ENCODE measurements around the gene B4GALNT4.
"Not testable (repeated sequence)": the region's sequence is repeated elsewhere in the genome, so short reads cannot be mapped to it uniquely, and the experiment has no call there.

The B4GALNT4 gene

GRCh38 chr11:394034-394857 is 24.9 kb downstream of the B4GALNT4 start, which contains the start of gene PKP3:
Gene PKP3, plus strand, starts transcription at chr11:394209. Its CDS starts 84 bp downstream, at chr11:394293.
- no peak for DNase-seq

- no peak for DNase-seq
Observed at GRCh38 chr11:394858-395655, 25.8 kb downstream of the B4GALNT4 start.

GRCh38 chr11:395866-396265 is 26.6 kb downstream of the B4GALNT4 start:
- DNase-seq = no peak

DNA sequence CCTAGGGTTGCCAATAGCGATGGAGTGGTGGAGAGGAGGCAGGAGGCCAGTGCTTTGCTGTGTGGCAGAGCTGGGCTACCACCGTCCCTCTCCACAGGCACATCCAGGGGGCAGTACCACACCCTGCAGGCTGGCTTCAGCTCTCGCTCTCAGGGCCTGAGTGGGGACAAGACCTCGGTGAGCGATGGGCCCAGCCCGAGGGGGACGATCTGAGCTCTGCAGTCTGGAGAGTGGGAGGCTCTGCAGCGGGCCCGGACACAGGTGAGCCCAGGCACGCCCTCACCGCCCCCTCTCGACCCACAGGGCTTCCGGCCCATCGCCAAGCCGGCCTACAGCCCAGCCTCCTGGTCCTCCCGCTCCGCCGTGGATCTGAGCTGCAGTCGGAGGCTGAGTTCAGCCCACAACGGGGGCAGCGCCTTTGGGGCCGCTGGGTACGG is 27.2 kb downstream of the B4GALNT4 start:
- DNase-seq = no peak

DNA sequence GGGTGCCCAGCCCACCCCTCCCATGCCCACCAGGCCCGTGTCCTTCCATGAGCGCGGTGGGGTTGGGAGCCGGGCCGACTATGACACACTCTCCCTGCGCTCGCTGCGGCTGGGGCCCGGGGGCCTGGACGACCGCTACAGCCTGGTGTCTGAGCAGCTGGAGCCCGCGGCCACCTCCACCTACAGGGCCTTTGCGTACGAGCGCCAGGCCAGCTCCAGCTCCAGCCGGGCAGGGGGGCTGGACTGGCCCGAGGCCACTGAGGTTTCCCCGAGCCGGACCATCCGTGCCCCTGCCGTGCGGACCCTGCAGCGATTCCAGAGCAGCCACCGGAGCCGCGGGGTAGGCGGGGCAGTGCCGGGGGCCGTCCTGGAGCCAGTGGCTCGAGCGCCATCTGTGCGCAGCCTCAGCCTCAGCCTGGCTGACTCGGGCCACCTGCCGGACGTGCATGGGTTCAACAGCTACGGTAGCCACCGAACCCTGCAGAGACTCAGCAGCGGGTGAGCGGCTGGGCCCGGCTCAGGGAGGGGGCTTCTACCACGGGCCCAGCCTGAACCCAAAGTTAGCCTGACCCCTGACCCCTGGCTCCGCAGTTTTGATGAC is 27.7 kb downstream of the B4GALNT4 start:
- peak; percentile 30 for DNase-seq

GRCh38 chr11:398826-399225 is 29.5 kb downstream of the B4GALNT4 start:
- DNase-seq = no peak

- DNase-seq = no peak
Observed at GRCh38 chr11:399731-400211, 30.5 kb downstream of the B4GALNT4 start.

- DNase-seq = no peak
Observed at GRCh38 chr11:400241-400689, 31.0 kb downstream of the B4GALNT4 start.

DNA sequence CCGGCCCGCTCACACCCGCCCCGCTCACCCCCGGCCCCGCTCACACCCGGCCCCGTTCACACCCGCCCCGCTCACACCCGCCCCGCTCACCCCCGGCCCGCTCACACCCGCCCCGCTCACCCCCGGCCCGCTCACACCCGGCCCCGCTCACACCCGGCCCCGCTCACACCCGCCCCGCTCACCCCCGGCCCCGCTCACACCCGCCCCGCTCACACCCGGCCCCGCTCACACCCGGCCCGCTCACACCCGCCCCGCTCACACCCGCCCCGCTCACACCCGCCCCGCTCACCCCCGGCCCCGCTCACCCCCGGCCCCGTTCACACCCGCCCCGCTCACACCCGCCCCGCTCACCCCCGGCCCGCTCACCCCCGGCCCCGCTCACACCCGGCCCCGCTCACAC is 31.9 kb downstream of the B4GALNT4 start:
- DNase-seq = not testable (repeated sequence)

DNA sequence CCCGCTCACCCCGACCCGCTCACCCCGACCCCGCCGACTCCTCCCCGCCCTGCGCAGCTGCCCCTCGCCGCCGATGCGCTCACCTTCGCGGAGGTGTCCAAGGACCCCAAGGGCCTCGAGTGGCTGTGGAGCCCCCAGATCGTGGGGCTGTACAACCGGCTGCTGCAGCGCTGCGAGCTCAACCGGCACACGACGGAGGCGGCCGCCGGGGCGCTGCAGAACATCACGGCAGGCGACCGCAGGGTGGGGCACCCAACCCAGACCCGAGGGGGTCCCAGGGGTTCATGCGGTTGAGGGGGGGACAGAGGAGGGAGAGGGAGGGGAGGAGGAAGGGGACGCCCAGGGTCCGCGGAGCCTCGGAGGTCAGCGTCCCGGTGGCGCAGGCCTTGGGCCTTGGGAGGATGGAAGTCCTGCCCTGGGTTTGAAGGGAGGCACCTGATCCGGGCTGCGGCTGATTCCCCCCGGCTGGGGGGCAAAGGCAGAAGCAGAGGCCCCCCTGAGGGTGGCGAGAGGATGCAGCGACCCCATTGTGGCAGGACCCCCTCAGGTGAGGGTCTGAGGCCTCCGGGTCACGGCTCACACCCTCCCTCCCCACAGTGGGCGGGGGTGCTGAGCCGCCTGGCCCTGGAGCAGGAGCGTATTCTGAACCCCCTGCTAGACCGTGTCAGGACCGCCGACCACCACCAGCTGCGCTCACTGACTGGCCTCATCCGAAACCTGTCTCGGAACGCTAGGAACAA is 33.9 kb downstream of the B4GALNT4 start:
- no peak for DNase-seq

- no peak for DNase-seq
Observed at GRCh38 chr11:403761-404431, 34.6 kb downstream of the B4GALNT4 start.

DNA sequence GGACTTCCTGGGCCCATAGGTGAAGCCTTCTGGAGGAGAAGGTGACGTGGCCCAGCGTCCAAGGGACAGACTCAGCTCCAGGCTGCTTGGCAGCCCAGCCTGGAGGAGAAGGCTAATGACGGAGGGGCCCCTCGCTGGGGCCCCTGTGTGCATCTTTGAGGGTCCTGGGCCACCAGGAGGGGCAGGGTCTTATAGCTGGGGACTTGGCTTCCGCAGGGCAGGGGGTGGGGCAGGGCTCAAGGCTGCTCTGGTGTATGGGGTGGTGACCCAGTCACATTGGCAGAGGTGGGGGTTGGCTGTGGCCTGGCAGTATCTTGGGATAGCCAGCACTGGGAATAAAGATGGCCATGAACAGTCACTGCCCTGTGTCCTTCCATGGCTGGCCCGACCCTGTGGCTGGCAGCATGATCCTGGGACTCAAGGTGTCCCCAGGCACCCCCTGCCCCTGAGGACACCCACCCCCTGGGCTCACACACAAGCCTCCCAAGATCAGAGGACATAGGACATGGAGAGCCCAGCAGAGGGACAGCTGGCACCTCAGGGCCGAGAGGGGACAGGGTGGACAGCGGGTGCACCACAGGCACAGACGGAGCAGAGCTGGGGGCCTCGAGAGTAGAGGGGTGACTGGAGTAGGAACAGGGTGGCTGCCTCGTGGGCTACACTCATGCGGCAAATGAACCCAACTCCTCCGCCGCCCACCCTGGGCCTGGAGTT is 35.4 kb downstream of the B4GALNT4 start:
- no peak for DNase-seq

DNA sequence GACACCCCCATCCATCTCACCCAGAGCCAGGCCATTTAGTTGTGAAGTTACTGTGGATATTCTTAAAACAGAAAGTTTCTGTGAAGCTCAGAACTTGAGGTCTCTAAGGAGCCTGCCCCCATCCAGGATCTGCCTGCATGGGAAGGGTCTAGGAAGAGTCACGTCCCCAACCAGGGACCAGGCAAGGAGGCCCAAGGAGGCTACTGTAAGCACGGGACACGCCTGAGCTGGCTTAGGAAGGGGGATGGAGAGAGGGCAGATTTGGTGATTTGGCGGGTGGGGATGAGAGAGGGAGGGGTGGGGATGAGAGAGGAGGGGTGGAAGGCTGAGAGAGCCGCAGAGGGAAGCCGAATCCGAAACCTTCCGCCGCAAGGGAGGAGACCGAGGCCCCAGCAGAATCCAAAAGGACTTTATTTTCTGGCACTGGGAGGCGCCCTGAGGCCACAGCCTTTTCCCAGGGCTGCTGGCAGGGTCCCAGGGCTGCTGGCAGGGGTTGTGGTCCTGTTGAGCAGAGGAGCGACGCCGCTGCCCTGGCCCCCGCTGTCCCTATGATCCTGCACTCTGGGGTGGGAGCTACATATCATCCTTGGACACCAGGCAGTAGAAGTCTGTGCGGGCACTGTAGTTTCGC is 36.1 kb downstream of the B4GALNT4 start:
- DNase-seq = no peak

DNA sequence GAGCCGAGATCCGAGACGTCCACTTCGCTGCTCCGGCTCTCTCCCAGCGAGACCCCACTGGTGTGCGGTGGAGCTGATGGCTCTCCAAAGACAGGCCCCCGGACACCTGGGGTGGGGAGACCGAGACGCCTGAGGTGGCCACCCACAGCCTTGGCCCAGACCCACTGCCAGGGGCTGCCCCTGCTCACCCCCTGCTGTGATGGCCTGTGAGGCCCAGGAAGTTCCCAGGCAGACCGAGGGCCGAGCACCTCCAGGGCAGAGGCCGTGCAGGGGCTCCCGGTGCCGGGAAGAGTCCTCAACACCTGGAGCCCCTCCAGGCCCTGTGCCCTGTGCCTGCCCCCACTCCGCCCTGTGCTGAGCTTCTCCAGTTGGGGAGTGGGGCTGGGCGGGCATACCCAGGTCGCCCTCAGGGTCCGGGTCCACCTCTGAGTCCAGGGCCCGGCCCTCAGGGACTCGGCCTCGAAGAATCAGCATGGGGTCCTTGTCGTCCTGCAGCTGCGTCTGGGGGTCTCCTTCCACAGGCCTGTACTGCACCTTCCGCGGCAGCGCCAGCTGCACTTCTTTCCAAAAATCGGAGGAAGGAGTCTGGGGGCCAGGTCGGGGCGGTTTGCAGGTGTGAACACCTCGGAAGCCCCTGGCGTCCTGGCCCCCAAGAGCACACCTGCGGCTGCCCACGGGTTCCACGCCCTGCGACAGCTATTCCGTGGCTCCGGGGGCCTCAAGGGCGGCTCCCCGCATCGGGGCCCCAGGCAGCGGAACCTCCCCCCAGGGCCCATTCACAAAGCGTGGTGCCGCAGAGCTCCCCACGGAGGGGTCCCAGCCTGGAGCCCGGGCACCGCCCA is 36.9 kb downstream of the B4GALNT4 start:
- no peak for DNase-seq

- peak; percentile 90 for DNase-seq
Observed at GRCh38 chr11:406796-407650, 37.7 kb downstream of the B4GALNT4 start.

DNA sequence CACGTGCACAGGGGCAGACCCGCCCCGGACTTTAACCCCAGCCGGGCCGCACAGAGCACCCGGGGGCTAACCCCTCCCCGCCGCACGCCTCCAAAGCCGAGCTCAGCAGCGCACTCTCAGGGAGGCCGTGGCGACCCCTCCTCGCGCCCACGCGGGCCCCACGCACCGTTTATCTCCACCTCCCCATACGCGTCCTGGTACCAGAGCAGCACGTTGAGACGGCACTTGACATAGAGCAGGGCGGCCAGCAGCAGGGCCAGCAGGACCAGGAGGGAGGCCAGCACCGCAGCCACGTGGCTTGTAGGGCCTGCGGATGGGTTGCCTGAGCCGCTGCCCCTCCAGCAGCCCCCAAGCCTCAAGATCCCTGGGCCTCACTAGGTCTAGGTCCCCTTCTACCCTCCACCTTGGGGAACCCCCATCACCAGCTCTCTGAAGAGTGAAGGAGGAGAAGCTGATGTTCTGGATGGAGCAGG is 38.4 kb downstream of the B4GALNT4 start:
- no peak for DNase-seq

DNA sequence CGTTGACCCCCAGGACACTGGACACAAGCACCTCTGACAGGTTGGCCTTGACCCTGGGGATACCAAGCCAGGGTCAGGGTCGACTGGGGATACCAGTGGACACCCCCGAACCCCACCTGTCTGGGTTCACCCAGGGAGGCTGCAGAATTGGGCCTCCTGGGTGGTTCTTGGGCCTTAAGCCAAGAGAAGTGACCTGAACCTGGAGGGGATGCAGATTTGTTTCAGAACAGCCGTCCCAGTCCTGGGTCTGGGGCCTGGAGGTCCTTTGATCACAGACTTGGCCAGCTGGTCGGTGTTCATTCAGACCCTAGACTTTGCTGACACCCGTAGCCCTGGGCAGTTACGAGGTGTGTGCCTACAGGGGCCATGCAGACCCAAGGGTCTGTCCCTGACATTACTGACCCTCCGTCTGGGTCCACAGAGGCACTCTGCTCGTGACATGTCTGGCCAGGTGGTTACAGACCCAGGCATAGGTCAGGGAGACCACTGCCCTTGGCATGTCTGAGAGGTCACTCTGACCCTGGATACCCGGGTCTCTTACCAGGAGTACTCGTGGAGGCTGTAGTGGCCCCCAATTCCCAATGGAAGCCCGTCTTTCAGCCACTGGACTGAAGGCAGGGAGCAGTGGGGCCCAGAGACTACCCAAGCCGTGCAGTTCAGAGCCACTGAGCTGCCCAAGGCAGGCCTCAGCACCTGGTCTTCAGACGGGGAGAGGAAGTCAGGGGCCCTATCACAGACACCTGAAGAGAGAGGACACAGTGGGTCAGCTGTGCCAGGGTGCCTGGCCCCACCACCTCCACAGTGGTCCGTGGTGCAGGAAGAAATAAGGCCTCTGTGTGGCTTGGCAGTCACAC is 39.1 kb downstream of the B4GALNT4 start:
- DNase-seq = no peak
